WTC11 (cell line): ENCODE data around the gene HMCN1.

Experiments
- ETV6 ChIP-seq: sonication (generic); formaldehyde crosslinking; IDR thresholded peaks from 2 replicates; pipeline ENCODE4 v1.8.1; 2022; ENCODE audit warnings: mild to moderate bottlenecking, missing genetic modification reagents
- FOXP1 ChIP-seq: sonication (generic); formaldehyde crosslinking; IDR thresholded peaks from 2 replicates; pipeline ENCODE4 v1.8.0; 2022; ENCODE audit warnings: missing genetic modification reagents, mild to moderate bottlenecking, moderate library complexity, borderline replicate concordance
- TF ChIP-seq, protein P1 (sequence below): sonication (generic); formaldehyde crosslinking; IDR thresholded peaks from 2 replicates; pipeline ENCODE4 v1.8.1; 2023; ENCODE audit warnings: mild to moderate bottlenecking, moderate library complexity, missing genetic modification reagents
- TF ChIP-seq, protein P2 (sequence below): fragments of 200-600 bp; IDR thresholded peaks from 2 replicates; pipeline ENCODE4 v1.8.0; 2022; ENCODE audit warnings: antibody characterized with exemption
- TF ChIP-seq, protein P3 (sequence below): sonication (generic); formaldehyde crosslinking; conservative IDR thresholded peaks from 2 replicates; pipeline ENCODE4 v1.8.1; 2022; ENCODE audit warnings: mild to moderate bottlenecking, missing genetic modification reagents

DNA sequence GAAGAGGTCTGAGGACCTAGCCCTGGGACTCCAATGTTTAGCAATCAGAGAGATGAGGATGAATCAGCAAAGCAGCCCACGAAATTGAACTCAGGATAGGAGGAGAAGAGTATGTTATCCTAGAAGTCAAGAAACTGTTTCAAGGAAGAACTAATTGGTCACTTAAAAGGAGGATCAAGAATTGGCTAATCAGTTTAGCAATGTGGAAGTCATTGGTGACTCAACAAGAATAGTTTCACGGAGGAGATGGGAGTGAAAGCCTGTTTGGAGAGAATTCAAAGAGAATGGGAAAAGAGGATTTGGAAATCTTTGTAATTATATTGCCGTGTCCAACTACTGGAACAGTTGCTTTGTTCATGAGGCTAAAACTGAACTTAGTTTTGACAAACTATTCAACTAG lies 7.4 kb downstream of the HMCN1 start:
- TF ChIP-seq, protein P1, sequence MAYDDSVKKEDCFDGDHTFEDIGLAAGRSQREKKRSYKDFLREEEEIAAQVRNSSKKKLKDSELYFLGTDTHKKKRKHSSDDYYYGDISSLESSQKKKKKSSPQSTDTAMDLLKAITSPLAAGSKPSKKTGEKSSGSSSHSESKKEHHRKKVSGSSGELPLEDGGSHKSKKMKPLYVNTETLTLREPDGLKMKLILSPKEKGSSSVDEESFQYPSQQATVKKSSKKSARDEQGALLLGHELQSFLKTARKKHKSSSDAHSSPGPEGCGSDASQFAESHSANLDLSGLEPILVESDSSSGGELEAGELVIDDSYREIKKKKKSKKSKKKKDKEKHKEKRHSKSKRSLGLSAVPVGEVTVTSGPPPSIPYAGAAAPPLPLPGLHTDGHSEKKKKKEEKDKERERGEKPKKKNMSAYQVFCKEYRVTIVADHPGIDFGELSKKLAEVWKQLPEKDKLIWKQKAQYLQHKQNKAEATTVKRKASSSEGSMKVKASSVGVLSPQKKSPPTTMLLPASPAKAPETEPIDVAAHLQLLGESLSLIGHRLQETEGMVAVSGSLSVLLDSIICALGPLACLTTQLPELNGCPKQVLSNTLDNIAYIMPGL (CRISPR knock-in tag), result no peak
- TF ChIP-seq, protein P2, sequence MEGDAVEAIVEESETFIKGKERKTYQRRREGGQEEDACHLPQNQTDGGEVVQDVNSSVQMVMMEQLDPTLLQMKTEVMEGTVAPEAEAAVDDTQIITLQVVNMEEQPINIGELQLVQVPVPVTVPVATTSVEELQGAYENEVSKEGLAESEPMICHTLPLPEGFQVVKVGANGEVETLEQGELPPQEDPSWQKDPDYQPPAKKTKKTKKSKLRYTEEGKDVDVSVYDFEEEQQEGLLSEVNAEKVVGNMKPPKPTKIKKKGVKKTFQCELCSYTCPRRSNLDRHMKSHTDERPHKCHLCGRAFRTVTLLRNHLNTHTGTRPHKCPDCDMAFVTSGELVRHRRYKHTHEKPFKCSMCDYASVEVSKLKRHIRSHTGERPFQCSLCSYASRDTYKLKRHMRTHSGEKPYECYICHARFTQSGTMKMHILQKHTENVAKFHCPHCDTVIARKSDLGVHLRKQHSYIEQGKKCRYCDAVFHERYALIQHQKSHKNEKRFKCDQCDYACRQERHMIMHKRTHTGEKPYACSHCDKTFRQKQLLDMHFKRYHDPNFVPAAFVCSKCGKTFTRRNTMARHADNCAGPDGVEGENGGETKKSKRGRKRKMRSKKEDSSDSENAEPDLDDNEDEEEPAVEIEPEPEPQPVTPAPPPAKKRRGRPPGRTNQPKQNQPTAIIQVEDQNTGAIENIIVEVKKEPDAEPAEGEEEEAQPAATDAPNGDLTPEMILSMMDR, result no peak
- TF ChIP-seq, protein P3, sequence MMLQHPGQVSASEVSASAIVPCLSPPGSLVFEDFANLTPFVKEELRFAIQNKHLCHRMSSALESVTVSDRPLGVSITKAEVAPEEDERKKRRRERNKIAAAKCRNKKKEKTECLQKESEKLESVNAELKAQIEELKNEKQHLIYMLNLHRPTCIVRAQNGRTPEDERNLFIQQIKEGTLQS (CRISPR knock-in tag), result no peak
- TF ChIP-seq ETV6 (CRISPR knock-in tag), result no peak
- TF ChIP-seq FOXP1 (CRISPR knock-in tag), result no peak
